ENCODE data around the gene EPO. TPM values are rescaled to one million over a fixed set of nuclear protein-coding genes. Genes with fewer than 3 reads are reported as not detected.

EPO gene
- total RNA-seq, 1 experiment from 2014 or later: 0.30 TPM

GRCh38 chr7:100689230-100690135 lies 30.8 kb upstream of the EPO start:
- Histone ChIP-seq H3K9me2 (ENCODE audit: insufficient read depth) (no peaks in the 10 kb centered on the region), H3K27ac (ENCODE audit: low read depth, low read length) (peak overlapping the region; percentile 1; the same call in 1 of the 2 replicates), H3K4me1 (ENCODE audit: control insufficient read depth in 1 of 2, insufficient read depth in 2 of 2, low read length in 2 of 2) (peaks cover 14 to 25% of the 10 kb centered on the region in 2 experiments; a peak in 3 of 4 replicates), H4K20me1 (ENCODE audit: insufficient read depth) (no peaks in the 10 kb centered on the region), H3K9me3 (ENCODE audit: control insufficient read depth in 1 of 2, insufficient read depth in 1 of 2, low read depth in 1 of 2, low read length in 2 of 2) (no peaks in the 10 kb centered on the region), H3K4me2 (ENCODE audit: low read length) (no peak overlapping the region), H3K27me3 (ENCODE audit: insufficient read depth, low read length) (no peaks in the 10 kb centered on the region), H2AFZ (ENCODE audit: low read depth, low read length, poor library complexity, severe bottlenecking) (no peak overlapping the region), H3K4me3 (replicated peaks in 1 of 2; ENCODE audit: low read depth in 1 of 2, low read length in 2 of 2) (no peak overlapping the region), H3K36me3 (ENCODE audit: control insufficient read depth in 1 of 2, insufficient read depth in 2 of 2, low read length in 2 of 2) (peaks cover 23 to 28% of the 10 kb centered on the region in 2 experiments; a peak in 3 of 4 replicates), H3K79me2 (ENCODE audit: insufficient read depth, low read length) (peaks cover 65% of the 10 kb centered on the region), H3K9ac (ENCODE audit: low read length) (no peak overlapping the region)
- TF ChIP-seq ZFX (IDR thresholded peaks at IDR 0.05) (no peak), CBX3 (IDR thresholded peaks at IDR 0.05; ENCODE audit: low read depth) (no peak), JUND (IDR thresholded peaks at IDR 0.05) (no peak), ATF3 (IDR thresholded peaks at IDR 0.05) (no peak), RAD21 (IDR thresholded peaks at IDR 0.05; ENCODE audit: low read depth) (no peak), FOSL1 (IDR thresholded peaks at IDR 0.05; ENCODE audit: low read depth) (no peak), SP1 (IDR thresholded peaks at IDR 0.05; ENCODE audit: low read depth) (no peak), EZH2phosphoT487 (IDR thresholded peaks at IDR 0.05; ENCODE audit: borderline replicate concordance) (no peak), ZNF274 (IDR thresholded peaks at IDR 0.05; ENCODE audit: low read depth, low read length) (no peak), ZBTB33 (IDR thresholded peaks at IDR 0.05; ENCODE audit: extremely low read depth, insufficient replicate concordance, low read length) (no peak)
- TF ChIP-seq, protein P1, sequence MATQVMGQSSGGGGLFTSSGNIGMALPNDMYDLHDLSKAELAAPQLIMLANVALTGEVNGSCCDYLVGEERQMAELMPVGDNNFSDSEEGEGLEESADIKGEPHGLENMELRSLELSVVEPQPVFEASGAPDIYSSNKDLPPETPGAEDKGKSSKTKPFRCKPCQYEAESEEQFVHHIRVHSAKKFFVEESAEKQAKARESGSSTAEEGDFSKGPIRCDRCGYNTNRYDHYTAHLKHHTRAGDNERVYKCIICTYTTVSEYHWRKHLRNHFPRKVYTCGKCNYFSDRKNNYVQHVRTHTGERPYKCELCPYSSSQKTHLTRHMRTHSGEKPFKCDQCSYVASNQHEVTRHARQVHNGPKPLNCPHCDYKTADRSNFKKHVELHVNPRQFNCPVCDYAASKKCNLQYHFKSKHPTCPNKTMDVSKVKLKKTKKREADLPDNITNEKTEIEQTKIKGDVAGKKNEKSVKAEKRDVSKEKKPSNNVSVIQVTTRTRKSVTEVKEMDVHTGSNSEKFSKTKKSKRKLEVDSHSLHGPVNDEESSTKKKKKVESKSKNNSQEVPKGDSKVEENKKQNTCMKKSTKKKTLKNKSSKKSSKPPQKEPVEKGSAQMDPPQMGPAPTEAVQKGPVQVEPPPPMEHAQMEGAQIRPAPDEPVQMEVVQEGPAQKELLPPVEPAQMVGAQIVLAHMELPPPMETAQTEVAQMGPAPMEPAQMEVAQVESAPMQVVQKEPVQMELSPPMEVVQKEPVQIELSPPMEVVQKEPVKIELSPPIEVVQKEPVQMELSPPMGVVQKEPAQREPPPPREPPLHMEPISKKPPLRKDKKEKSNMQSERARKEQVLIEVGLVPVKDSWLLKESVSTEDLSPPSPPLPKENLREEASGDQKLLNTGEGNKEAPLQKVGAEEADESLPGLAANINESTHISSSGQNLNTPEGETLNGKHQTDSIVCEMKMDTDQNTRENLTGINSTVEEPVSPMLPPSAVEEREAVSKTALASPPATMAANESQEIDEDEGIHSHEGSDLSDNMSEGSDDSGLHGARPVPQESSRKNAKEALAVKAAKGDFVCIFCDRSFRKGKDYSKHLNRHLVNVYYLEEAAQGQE (IDR thresholded peaks at IDR 0.05; ENCODE audit: low read depth): no peak
- POLR2A ChIA-PET: interaction anchor here (1.7 kb wide), 1 partner anchor 16 kb away, joined by 4 read pairs; the partner anchor contains the start of gene POP7
- RAD21 ChIA-PET (ENCODE audit: low non-redundant PET in 1 of 2, low total read pairs in 2 of 2, uncharacterized antibody in 2 of 2, unreplicated experiment in 2 of 2): no interaction called here
- DNase-seq (ENCODE audit: low read depth, low spot score): no peak
- CTCF ChIA-PET: interaction anchor here (2.2 kb wide), 1 partner anchor 60 kb away, joined by 7 read pairs; no protein-coding TSS in a partner anchor
- BruUV-seq (replicated peaks): no TSS peak
- no peak for ATAC-seq
- intact Hi-C loops (cut with micrococcal nuclease): loop anchor here (2.0 to 5.0 kb wide), 2 partner anchors 57 to 221 kb away; no protein-coding TSS in a partner anchor
